ENCODE data around the gene FAM171A2.
A peak's percentile ranks its signal among the peaks of the same experiment; 100 is the strongest.

Gene FAM171A2

GRCh38 chr17:44318077-44318892, 45.4 kb downstream of the FAM171A2 start:
- DNase-seq: no peak

- DNase-seq: no peak
These were observed 46.1 kb downstream of the FAM171A2 start for GRCh38 chr17:44317545-44317944.

- no peak for DNase-seq
These were observed 47.6 kb downstream of the FAM171A2 start for GRCh38 chr17:44315760-44316731.

GRCh38 chr17:44314869-44315661, 48.6 kb downstream of the FAM171A2 start:
- no peak for DNase-seq

- DNase-seq: no peak
These were observed 49.2 kb downstream of the FAM171A2 start for GRCh38 chr17:44314524-44314868.

- DNase-seq: no peak
These were observed 49.6 kb downstream of the FAM171A2 start for GRCh38 chr17:44314031-44314430.

GRCh38 chr17:44312396-44313104, 51.1 kb downstream of the FAM171A2 start:
- no peak for DNase-seq

GRCh38 chr17:44311562-44312181, 52.0 kb downstream of the FAM171A2 start:
- DNase-seq: no peak

- DNase-seq: no peak
These were observed 52.9 kb downstream of the FAM171A2 start for GRCh38 chr17:44310609-44311376.

- no peak for DNase-seq
These were observed 53.5 kb downstream of the FAM171A2 start for GRCh38 chr17:44310188-44310587.

GRCh38 chr17:44309472-44309871, 54.2 kb downstream of the FAM171A2 start:
- DNase-seq: no peak

GRCh38 chr17:44308865-44309264, 54.8 kb downstream of the FAM171A2 start:
- no peak for DNase-seq

GRCh38 chr17:44308320-44308818, 55.3 kb downstream of the FAM171A2 start, which contains the start of gene RUNDC3A:
Gene RUNDC3A (plus strand): TSS chr17:44308601. CDS start chr17:44308833, 232 bp downstream.
- peak; percentile 46 for DNase-seq

GRCh38 chr17:44307387-44308186, 56.1 kb downstream of the FAM171A2 start:
- DNase-seq: no peak

- no peak for DNase-seq
These were observed 59.0 kb downstream of the FAM171A2 start for GRCh38 chr17:44304651-44305050.
